Measurements from ENCODE around the gene EFEMP1.

GRCh38 chr2:55877087-55877436, 46.5 kb downstream of the EFEMP1 start:
- no peak for TF ChIP-seq CTCF (IDR thresholded peaks at IDR 0.05)
- no peak for TF ChIP-seq POLR2AphosphoS5 (IDR thresholded peaks at IDR 0.05)
- no peak for TF ChIP-seq POLR2A (IDR thresholded peaks at IDR 0.05)
- TF ChIP-seq EP300 (IDR thresholded peaks at IDR 0.05), result no peak

All from upper lobe of left lung (tissue), 4 donors.